ENCODE data around the gene NTSR1.

- TF ChIP-seq CTCF (IDR thresholded peaks at IDR 0.05): peak in 4 of 12 donors; percentile 8 to 16 (median 12)
- TF ChIP-seq POLR2A (IDR thresholded peaks at IDR 0.05): no peak
These were observed 19.7 kb upstream of the NTSR1 start for GRCh38 chr20:62688855-62689460.

Measured in heart left ventricle (tissue), 13 donors.